B cell (primary cell): ENCODE data around the gene PLA2G5. TPM values are rescaled to one million over a fixed set of nuclear protein-coding genes. Genes with fewer than 3 reads are reported as not detected.

Experiments
- ATAC-seq: fragments of 200-7000 bp; cut with Tn5 transposase; one replicate; pipeline ENCODE4 v1.10.0; 2021; ENCODE audit warnings: low read depth, mild to moderate bottlenecking, moderate number of reproducible peaks, moderate library complexity
- CTCF ChIA-PET: fragments of 350-600 bp; sonication (Branson Sonifier 250); formaldehyde crosslinking; loops from one replicate; lab custom pipeline; 2021; ENCODE audit warnings: antibody characterized with exemption, inconsistent platforms; lab: Charles Lee
- POLR2A ChIA-PET: fragments of 350-600 bp; sonication (Branson Sonifier 250); formaldehyde crosslinking; loops from one replicate; lab custom pipeline; 2021; ENCODE audit warnings: antibody characterized with exemption; lab: Charles Lee
- DNase-seq: peaks from one replicate; pipeline ENCODE4 v3.0.0; 2013
- H2AFZ ChIP-seq: 2 replicates; pipeline ENCODE4 v1.6.1; 2012; ENCODE audit warnings: mild to moderate bottlenecking, low read depth, low read length; ENCODE audit not compliant: insufficient read depth, poor library complexity, severe bottlenecking
- H3K27ac ChIP-seq, 2 donors: 1 replicate in 1 of 2; 2 replicates in 1 of 2; pipeline ENCODE4 v1.5.1; 2012 to 2013; ENCODE audit warnings: low read length in 2 of 2, mild to moderate bottlenecking in 2 of 2, moderate library complexity in 1 of 2
- H3K27me3 ChIP-seq, 4 experiments: fragments of 200-600 bp in 1 of 4; sonication (generic) in 1 of 4; replicated peaks in 1 of 4; 1 replicate in 2 of 4; 2 replicates in 2 of 4; pipeline versions ENCODE4 v1.6.1 to v1.7.0; 2013 to 2016; ENCODE audit warnings: low read length in 3 of 4, mild to moderate bottlenecking in 2 of 4, mixed read lengths in 1 of 4, moderate library complexity in 1 of 4; ENCODE audit not compliant: insufficient read depth in 4 of 4, control insufficient read depth in 3 of 4; ENCODE audit errors: control extremely low read depth in 1 of 4
- H3K36me3 ChIP-seq, 2 experiments: replicated peaks in 1 of 2; 1 replicate in 1 of 2; 2 replicates in 1 of 2; pipeline versions ENCODE4 v1.6.1 to v1.7.1; 2013; ENCODE audit warnings: low read length in 1 of 2; ENCODE audit not compliant: insufficient read depth in 2 of 2, control insufficient read depth in 1 of 2; ENCODE audit errors: control extremely low read depth in 1 of 2, extremely low read depth in 1 of 2
- H3K4me1 ChIP-seq, 2 donors: fragments of 200-600 bp in 1 of 2; sonication (generic) in 1 of 2; 1 replicate in 1 of 2; 2 replicates in 1 of 2; pipeline versions ENCODE4 v1.5.1 to v1.6.1; 2013 to 2017; ENCODE audit warnings: low read length in 2 of 2; ENCODE audit not compliant: control insufficient read depth in 2 of 2, insufficient read depth in 2 of 2
- H3K4me2 ChIP-seq: replicated peaks from 2 replicates; pipeline ENCODE3; 2012; ENCODE audit warnings: mild to moderate bottlenecking, low read depth, low read length; ENCODE audit not compliant: poor library complexity, severe bottlenecking
- H3K4me3 ChIP-seq, 5 experiments: fragments of 200-600 bp in 1 of 5; sonication (generic) in 1 of 5; 1 replicate in 3 of 5; 2 replicates in 2 of 5; pipeline versions ENCODE4 v1.5.1 to v1.7.0; 2011 to 2016; ENCODE audit warnings: low read length in 4 of 5, mild to moderate bottlenecking in 4 of 5, low read depth in 2 of 5, control low read depth in 1 of 5, moderate library complexity in 1 of 5; ENCODE audit not compliant: insufficient read depth in 1 of 5; ENCODE audit errors: control extremely low read depth in 1 of 5, extremely low read depth in 1 of 5
- H3K79me2 ChIP-seq: fragments of 200-600 bp; sonication (generic); one replicate; pipeline ENCODE4 v1.6.0; 2016; ENCODE audit warnings: low read length; ENCODE audit not compliant: control insufficient read depth, insufficient read depth
- H3K9ac ChIP-seq: fragments of 200-600 bp; sonication (generic); 2 replicates; pipeline ENCODE4 v1.6.1; 2017; ENCODE audit warnings: mild to moderate bottlenecking, low read length, moderate library complexity
- H3K9me3 ChIP-seq, 3 donors: one replicate each; pipeline versions ENCODE4 v1.6.1 to v1.7.1; 2013; ENCODE audit warnings: low read length in 2 of 3; ENCODE audit not compliant: control insufficient read depth in 2 of 3, insufficient read depth in 1 of 3; ENCODE audit errors: control extremely low read depth in 1 of 3
- H4K20me1 ChIP-seq: 2 replicates; pipeline ENCODE4 v1.6.0; 2012; ENCODE audit warnings: mild to moderate bottlenecking, low read length; ENCODE audit not compliant: insufficient read depth, control insufficient read depth, poor library complexity, severe bottlenecking
- H3K27ac Mint-ChIP-seq: one replicate; pipeline ENCODE4 v1.8.0; 2021; ENCODE audit warnings: mixed read lengths
- H3K27me3 Mint-ChIP-seq: one replicate; pipeline ENCODE4 v1.8.0; 2021; ENCODE audit warnings: mixed read lengths
- H3K4me1 Mint-ChIP-seq: one replicate; pipeline ENCODE4 v1.8.0; 2021; ENCODE audit warnings: mixed read lengths
- H3K4me3 Mint-ChIP-seq: one replicate; pipeline ENCODE4 v1.8.0; 2021; ENCODE audit warnings: mixed read lengths
- H3K9me3 Mint-ChIP-seq: one replicate; pipeline ENCODE4 v1.8.0; 2022; ENCODE audit warnings: mixed read lengths; ENCODE audit not compliant: insufficient read depth
- EZH2 ChIP-seq: IDR thresholded peaks from 2 replicates; pipeline ENCODE4 v1.6.1; 2012; ENCODE audit warnings: borderline replicate concordance, low read depth, mild to moderate bottlenecking, moderate library complexity, low read length; ENCODE audit not compliant: insufficient read depth, poor library complexity, severe bottlenecking
- WGBS: methylation state at CpG from one replicate; pipeline ENCODE4 v1.1.5; 2013; ENCODE audit warnings: missing lambda C conversion rate; ENCODE audit not compliant: insufficient coverage; 5-methylcytosine and 5-hydroxymethylcytosine counted together
- intact Hi-C: fragments of 100-400 bp; cut with micrococcal nuclease; formaldehyde crosslinking; loops from one replicate; pipeline ENCODE4 v1.10.0; 2022
- polyA plus RNA-seq: library from polyadenylated mRNA; depleted of rRNA; stranded (reverse); fragments of >200 nt; gene quantifications from 2 replicates; pipeline ENCODE4 v1.2.3, GENCODE V29; 2012
- total RNA-seq, 2 donors: library from RNA; stranded (reverse); fragments of 120-200 nt in 1 of 2; gene quantifications; 1 replicate in 1 of 2; 2 replicates in 1 of 2; pipeline versions ENCODE4 v1.2.3 to v1.2.4, GENCODE V29; 2013 to 2022
- TF ChIP-seq, protein P1 (sequence below): fragments of 200-600 bp; IDR thresholded peaks from one replicate; pipeline ENCODE4 v1.8.0; 2022; ENCODE audit warnings: antibody characterized with exemption, mild to moderate bottlenecking

PLA2G5 gene
- total and polyA plus RNA-seq, 2 donors (not counting 1 experiment from before 2014, with no cell fraction given): not detected

DNA sequence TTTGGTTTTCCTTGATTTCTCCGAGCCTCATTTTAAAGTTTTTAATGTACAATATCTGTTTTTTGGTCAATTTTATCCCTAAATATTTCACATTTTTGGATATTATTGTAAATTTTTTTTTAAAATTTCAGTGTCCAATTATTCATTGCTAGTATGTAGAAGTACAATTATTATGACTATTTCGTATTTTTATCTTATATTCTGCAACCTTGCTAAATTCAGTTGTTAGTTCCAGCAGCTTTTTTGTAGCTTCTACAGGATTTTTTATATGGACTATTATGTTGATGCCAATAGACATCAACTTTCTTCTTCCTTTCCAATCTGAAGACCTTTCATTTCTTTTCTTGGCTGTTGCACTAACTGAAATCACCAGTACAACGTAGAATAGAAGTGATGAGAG, 65.0 kb downstream of the PLA2G5 start:
- Histone ChIP-seq H3K4me1 (no peaks in the 10 kb centered on the region), H3K79me2 (no peaks in the 10 kb centered on the region), H3K27ac (no peak overlapping the region), H3K4me3 (no peak overlapping the region), H3K36me3 (no peaks in the 10 kb centered on the region), H3K9me3 (peaks cover 0 to 4% (median under 1%) of the 10 kb centered on the region in 3 donors), H2AFZ (no peak overlapping the region), H3K9ac (no peak overlapping the region), H3K4me2 (no peak overlapping the region), H4K20me1 (no peaks in the 10 kb centered on the region), H3K27me3 (no peaks in the 10 kb centered on the region)
- intact Hi-C loops: no loop called here
- no peaks in the 10 kb centered on the region for H3K4me1 Mint-ChIP-seq
- no peak overlapping the region for H3K4me3 Mint-ChIP-seq
- peaks cover 13% of the 10 kb centered on the region for H3K27me3 Mint-ChIP-seq
- H3K9me3 Mint-ChIP-seq: peaks cover under 1% of the 10 kb centered on the region
- no peak overlapping the region for H3K27ac Mint-ChIP-seq
- ATAC-seq (no peak), DNase-seq (no peak)
- no peak for TF ChIP-seq EZH2
- TF ChIP-seq, protein P1, sequence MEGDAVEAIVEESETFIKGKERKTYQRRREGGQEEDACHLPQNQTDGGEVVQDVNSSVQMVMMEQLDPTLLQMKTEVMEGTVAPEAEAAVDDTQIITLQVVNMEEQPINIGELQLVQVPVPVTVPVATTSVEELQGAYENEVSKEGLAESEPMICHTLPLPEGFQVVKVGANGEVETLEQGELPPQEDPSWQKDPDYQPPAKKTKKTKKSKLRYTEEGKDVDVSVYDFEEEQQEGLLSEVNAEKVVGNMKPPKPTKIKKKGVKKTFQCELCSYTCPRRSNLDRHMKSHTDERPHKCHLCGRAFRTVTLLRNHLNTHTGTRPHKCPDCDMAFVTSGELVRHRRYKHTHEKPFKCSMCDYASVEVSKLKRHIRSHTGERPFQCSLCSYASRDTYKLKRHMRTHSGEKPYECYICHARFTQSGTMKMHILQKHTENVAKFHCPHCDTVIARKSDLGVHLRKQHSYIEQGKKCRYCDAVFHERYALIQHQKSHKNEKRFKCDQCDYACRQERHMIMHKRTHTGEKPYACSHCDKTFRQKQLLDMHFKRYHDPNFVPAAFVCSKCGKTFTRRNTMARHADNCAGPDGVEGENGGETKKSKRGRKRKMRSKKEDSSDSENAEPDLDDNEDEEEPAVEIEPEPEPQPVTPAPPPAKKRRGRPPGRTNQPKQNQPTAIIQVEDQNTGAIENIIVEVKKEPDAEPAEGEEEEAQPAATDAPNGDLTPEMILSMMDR: no peak
- ChIA-PET CTCF (no interaction called here), POLR2A (interaction anchor here (0.5 kb wide), 1 partner anchor 11 kb away, joined by 3 read pairs; no protein-coding TSS in a partner anchor)
- no CpG with 5 or more reads among the region's 3 CpGs for WGBS

DNA sequence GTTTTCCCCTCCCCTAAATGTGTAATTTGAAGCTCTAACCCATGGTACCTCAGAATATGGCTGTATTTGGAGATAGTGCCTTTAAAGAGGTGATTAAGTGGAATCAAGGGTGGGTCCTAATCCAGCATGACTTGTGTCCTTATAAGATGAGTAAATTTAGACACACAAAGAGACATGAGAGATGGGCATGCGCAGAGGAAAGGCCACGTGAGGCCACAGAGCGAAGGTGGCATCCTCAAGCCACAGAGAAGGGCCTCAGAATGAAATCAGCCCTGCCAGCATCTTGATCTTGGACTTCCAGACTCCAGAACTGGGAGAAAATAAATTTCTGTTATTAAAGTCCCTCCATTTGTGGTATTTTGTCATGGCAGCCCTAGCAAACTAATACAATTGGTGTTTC, 66.3 kb downstream of the PLA2G5 start:
- H3K36me3 ChIP-seq: no peaks in the 10 kb centered on the region
- 100% methylated on average over 3 of the region's 3 CpGs for WGBS
- intact Hi-C loops: no loop called here
- H3K4me3 Mint-ChIP-seq: no peak overlapping the region
- H3K27me3 ChIP-seq: peaks cover 0 to 6% (median 0%) of the 10 kb centered on the region in 4 experiments
- H3K4me3 ChIP-seq: no peak overlapping the region
- CTCF ChIA-PET: no interaction called here
- no peak overlapping the region for H3K4me2 ChIP-seq
- no peak overlapping the region for H3K27ac ChIP-seq
- TF ChIP-seq EZH2: no peak
- TF ChIP-seq, protein P1: no peak
- H2AFZ ChIP-seq: no peak overlapping the region
- H3K79me2 ChIP-seq: no peaks in the 10 kb centered on the region
- H3K27me3 Mint-ChIP-seq: peaks cover 13% of the 10 kb centered on the region
- no peak overlapping the region for H3K9ac ChIP-seq
- peaks cover 0 to 4% (median 0%) of the 10 kb centered on the region in 3 donors for H3K9me3 ChIP-seq
- ATAC-seq (no peak), DNase-seq (no peak)
- H3K4me1 ChIP-seq: no peaks in the 10 kb centered on the region
- H3K4me1 Mint-ChIP-seq: no peaks in the 10 kb centered on the region
- H4K20me1 ChIP-seq: no peaks in the 10 kb centered on the region
- H3K27ac Mint-ChIP-seq: no peak overlapping the region
- POLR2A ChIA-PET: no interaction called here
- no peaks in the 10 kb centered on the region for H3K9me3 Mint-ChIP-seq
